Loucy (cell line): ENCODE measurements around the gene GPR137.
A peak's percentile ranks its signal among the peaks of the same experiment; 100 is the strongest.

Experiments
- H2AFZ ChIP-seq: fragments of 200-600 bp; sonication (generic); 2 replicates; pipeline ENCODE4 v1.6.0; 2016; ENCODE audit warnings: antibody characterized with exemption, mild to moderate bottlenecking, low read length, moderate library complexity
- H3F3A ChIP-seq: fragments of 200-600 bp; 2 replicates; pipeline ENCODE4 v1.6.0; 2016; ENCODE audit warnings: antibody characterized with exemption, low read depth, mild to moderate bottlenecking
- H3K27me3 ChIP-seq: fragments of 200-600 bp; sonication (generic); 2 replicates; pipeline ENCODE4 v1.6.1; 2014; ENCODE audit warnings: low read length, mild to moderate bottlenecking; ENCODE audit not compliant: insufficient read depth, poor library complexity, severe bottlenecking
- H3K36me3 ChIP-seq: fragments of 200-600 bp; sonication (generic); 2 replicates; pipeline ENCODE4 v1.6.1; 2016; ENCODE audit warnings: low read length; ENCODE audit not compliant: insufficient read depth
- H3K4me1 ChIP-seq: fragments of 200-600 bp; sonication (generic); 2 replicates; pipeline ENCODE4 v1.5.1; 2014; ENCODE audit warnings: low read length, mild to moderate bottlenecking; ENCODE audit not compliant: insufficient read depth, poor library complexity, severe bottlenecking
- H3K4me2 ChIP-seq: fragments of 200-600 bp; sonication (generic); 2 replicates; pipeline ENCODE4 v1.6.0; 2014; ENCODE audit warnings: antibody characterized with exemption, low read length, low read depth, mild to moderate bottlenecking; ENCODE audit not compliant: poor library complexity, severe bottlenecking
- H3K4me3 ChIP-seq: fragments of 200-600 bp; sonication (generic); 2 replicates; pipeline ENCODE4 v1.5.1; 2014; ENCODE audit warnings: low read length, mild to moderate bottlenecking, mixed read lengths; ENCODE audit not compliant: poor library complexity, severe bottlenecking
- H3K79me2 ChIP-seq: fragments of 200-600 bp; sonication (generic); 2 replicates; pipeline ENCODE4 v1.6.1; 2014; ENCODE audit warnings: low read length; ENCODE audit not compliant: insufficient read depth
- H3K9ac ChIP-seq: fragments of 200-600 bp; sonication (generic); 2 replicates; pipeline ENCODE4 v1.6.0; 2014; ENCODE audit warnings: mild to moderate bottlenecking, low read depth, low read length, moderate library complexity; ENCODE audit not compliant: poor library complexity, severe bottlenecking
- H3K9me2 ChIP-seq: fragments of 200-600 bp; sonication (generic); replicated peaks from 2 replicates; pipeline ENCODE4 v1.6.1; 2016; ENCODE audit warnings: low read depth, low read length, mixed read lengths
- H3K9me3 ChIP-seq: fragments of 200-600 bp; sonication (generic); 2 replicates; pipeline ENCODE4 v1.6.1; 2014; ENCODE audit warnings: mild to moderate bottlenecking, antibody characterized with exemption, low read length, low read depth; ENCODE audit not compliant: insufficient read depth
- H4K20me1 ChIP-seq: fragments of 200-600 bp; sonication (generic); 2 replicates; pipeline ENCODE4 v1.6.0; 2014; ENCODE audit warnings: antibody characterized with exemption, low read length, mild to moderate bottlenecking; ENCODE audit not compliant: insufficient read depth, poor library complexity, severe bottlenecking
- CTCF ChIP-seq: fragments of 200-600 bp; sonication (generic); conservative IDR thresholded peaks from 2 replicates; pipeline ENCODE4 v1.5.1; 2014; ENCODE audit warnings: mild to moderate bottlenecking, antibody characterized with exemption, low read length
- EZH2phosphoT487 ChIP-seq: fragments of 200-600 bp; IDR thresholded peaks from 2 replicates; pipeline ENCODE4 v1.6.1; 2018; ENCODE audit warnings: antibody characterized with exemption, mild to moderate bottlenecking, moderate library complexity, borderline replicate concordance

The GPR137 gene

GRCh38 chr11:64316672-64317324 lies 31.1 kb downstream of the GPR137 start:
- no peaks in the 10 kb centered on the region for H3K9me2 ChIP-seq
- H3K4me1 ChIP-seq, result peaks cover 17% of the 10 kb centered on the region
- H3K27me3 ChIP-seq, result no peaks in the 10 kb centered on the region
- peak overlapping the region; percentile 57 for H3K4me2 ChIP-seq
- H3K4me3 ChIP-seq, result peak overlapping the region; percentile 72
- peaks cover 49% of the 10 kb centered on the region for H3K79me2 ChIP-seq
- no peaks in the 10 kb centered on the region for H3K9me3 ChIP-seq
- H3K9ac ChIP-seq, result peak overlapping the region; percentile 77
- H3F3A ChIP-seq, result peaks cover 7% of the 10 kb centered on the region; the same call in 1 of the 2 replicates
- peaks cover 10% of the 10 kb centered on the region for H4K20me1 ChIP-seq
- TF ChIP-seq EZH2phosphoT487 (no peak), CTCF (no peak; the same call in 1 of the 2 replicates)
- H2AFZ ChIP-seq, result peak overlapping the region; percentile 16; the same call in 1 of the 2 replicates
- H3K36me3 ChIP-seq, result peaks cover 7% of the 10 kb centered on the region; the same call in 1 of the 2 replicates

- H3K27me3 ChIP-seq, result no peaks in the 10 kb centered on the region
- no peaks in the 10 kb centered on the region for H3K9me3 ChIP-seq
- H2AFZ ChIP-seq, result peak within 1 kb of the TSS; percentile 87
- no peaks in the 10 kb centered on the region for H3K9me2 ChIP-seq
- H3K9ac ChIP-seq, result peak within 1 kb of the TSS; percentile 77
- peaks cover 7% of the 10 kb centered on the region; the same call in 1 of the 2 replicates for H3K36me3 ChIP-seq
- peaks cover 49% of the 10 kb centered on the region for H3K79me2 ChIP-seq
- peak within 1 kb of the TSS; percentile 72 for H3K4me3 ChIP-seq
- H4K20me1 ChIP-seq, result peaks cover 10% of the 10 kb centered on the region
- no peak for TF ChIP-seq EZH2phosphoT487
- no peak for TF ChIP-seq CTCF
- peaks cover 20% of the 10 kb centered on the region for H3K4me1 ChIP-seq
- peaks cover 7% of the 10 kb centered on the region; the same call in 1 of the 2 replicates for H3F3A ChIP-seq
- H3K4me2 ChIP-seq, result peak within 1 kb of the TSS; percentile 57
Observed at GRCh38 chr11:64317325-64317960, 31.8 kb downstream of the GPR137 start, which contains the start of gene TRMT112. Gene TRMT112, minus strand, starts transcription at chr11:64317559. Its CDS starts 33 bp downstream, at chr11:64317526.

GRCh38 chr11:64317961-64318765 lies 32.5 kb downstream of the GPR137 start, which contains the start of gene PRDX5:
Gene PRDX5, plus strand, starts transcription at chr11:64318121. Its CDS starts 95 bp downstream, at chr11:64318216.
- H3K4me1 ChIP-seq, result peaks cover 22% of the 10 kb centered on the region

More at GRCh38 chr11:64317961-64318765, 32.5 kb downstream of the GPR137 start, which contains the start of gene PRDX5:
- H3F3A ChIP-seq, result peaks cover 7% of the 10 kb centered on the region; the same call in 1 of the 2 replicates
- H3K4me3 ChIP-seq, result peak within 1 kb of the TSS; percentile 72
- H3K9me3 ChIP-seq, result no peaks in the 10 kb centered on the region
- no peaks in the 10 kb centered on the region for H3K27me3 ChIP-seq
- TF ChIP-seq CTCF (peak; percentile 37), EZH2phosphoT487 (no peak)
- H2AFZ ChIP-seq, result peak within 1 kb of the TSS; percentile 87
- H3K36me3 ChIP-seq, result peaks cover 7% of the 10 kb centered on the region; the same call in 1 of the 2 replicates
- H3K9me2 ChIP-seq, result no peaks in the 10 kb centered on the region
- H3K4me2 ChIP-seq, result peak within 1 kb of the TSS; percentile 57
- H4K20me1 ChIP-seq, result peaks cover 10% of the 10 kb centered on the region
- H3K9ac ChIP-seq, result peak within 1 kb of the TSS; percentile 77
- peaks cover 46% of the 10 kb centered on the region for H3K79me2 ChIP-seq
